Measurements from ENCODE around the gene KLK4.

GRCh38 chr19:50861496-50862286 lies 49.5 kb downstream of the KLK4 start:
- TF ChIP-seq CTCF (IDR thresholded peaks at IDR 0.05; ENCODE audit: poor library complexity), result no peak
- TF ChIP-seq EZH2phosphoT487 (IDR thresholded peaks at IDR 0.05; ENCODE audit: low read depth, severe bottlenecking, unreplicated experiment), result no peak
- no peak for TF ChIP-seq EZH2 (IDR thresholded peaks at IDR 0.05; ENCODE audit: borderline replicate concordance)

All from hepatocyte (in vitro differentiated cells).